AG04449 (cell line): Measurements from ENCODE around the gene ERBB2.
A peak's percentile ranks its signal among the peaks of the same experiment; 100 is the strongest.
"Not testable (repeated sequence)": the region's sequence is repeated elsewhere in the genome, so short reads cannot be mapped to it uniquely, and the experiment has no call there.

Source experiments
- CTCF ChIA-PET: fragments of 350-600 bp; formaldehyde crosslinking; extraction: SDS; loops from one replicate; lab custom pipeline; 2021; ENCODE audit warnings: antibody characterized with exemption; lab: Yijun Ruan, JAX
- POLR2A ChIA-PET: fragments of 400-600, 350-600 bp; formaldehyde crosslinking; extraction: SDS; loops from one replicate; lab custom pipeline; 2020; ENCODE audit warnings: antibody characterized with exemption, inconsistent platforms; lab: Yijun Ruan, JAX
- DNase-seq: peaks from one replicate; pipeline ENCODE4 v3.0.0-alpha.2; 2010; ENCODE audit warnings: low read depth, low spot score
- H3K4me3 ChIP-seq: 2 replicates; pipeline ENCODE4 v1.5.1; 2011; ENCODE audit warnings: low read depth, mild to moderate bottlenecking, control low read depth, low read length
- CTCF ChIP-seq: IDR thresholded peaks from one replicate; pipeline ENCODE4 v1.5.1; 2011; ENCODE audit warnings: mild to moderate bottlenecking, moderate library complexity, low read length, control low read depth, inconsistent platforms; ENCODE audit not compliant: insufficient read depth; ENCODE audit errors: missing control alignments

ERBB2 gene

DNA sequence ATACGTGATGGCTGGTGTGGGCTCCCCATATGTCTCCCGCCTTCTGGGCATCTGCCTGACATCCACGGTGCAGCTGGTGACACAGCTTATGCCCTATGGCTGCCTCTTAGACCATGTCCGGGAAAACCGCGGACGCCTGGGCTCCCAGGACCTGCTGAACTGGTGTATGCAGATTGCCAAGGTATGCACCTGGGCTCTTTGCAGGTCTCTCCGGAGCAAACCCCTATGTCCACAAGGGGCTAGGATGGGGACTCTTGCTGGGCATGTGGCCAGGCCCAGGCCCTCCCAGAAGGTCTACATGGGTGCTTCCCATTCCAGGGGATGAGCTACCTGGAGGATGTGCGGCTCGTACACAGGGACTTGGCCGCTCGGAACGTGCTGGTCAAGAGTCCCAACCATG is 24.9 kb downstream of the ERBB2 start:
- ChIA-PET CTCF (no interaction called here), POLR2A (no interaction called here)
- no peak for DNase-seq
- no peak overlapping the region for H3K4me3 ChIP-seq
- TF ChIP-seq CTCF: no peak

DNA sequence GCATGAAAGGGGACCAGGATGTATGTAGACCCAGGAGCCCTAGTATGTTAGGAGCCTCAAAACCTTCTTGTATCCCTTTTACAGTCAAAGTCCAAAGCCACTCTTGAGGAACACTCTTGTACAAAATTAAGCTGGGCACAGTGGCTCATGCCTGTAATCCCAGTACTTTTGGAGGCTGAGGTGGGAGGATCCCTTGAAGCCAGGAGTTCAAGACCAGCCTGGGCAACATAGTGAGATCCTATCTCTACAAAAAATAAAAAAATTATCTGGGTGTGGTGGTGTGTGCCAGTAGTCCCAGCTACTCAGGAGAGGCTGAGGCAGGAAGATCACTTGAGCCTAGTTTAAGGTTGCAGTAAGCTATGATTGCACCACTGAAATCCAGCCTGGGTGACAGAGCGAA is 26.1 kb downstream of the ERBB2 start:
- DNase-seq, POLR2A ChIA-PET, H3K4me3 ChIP-seq: not testable (repeated sequence)
- CTCF ChIA-PET: interaction anchor here (1.0 to 1.5 kb wide), 2 partner anchors 23 to 107 kb away, joined by 3 read pairs; no protein-coding TSS in a partner anchor

GRCh38 chr17:39726617-39727016 is 26.8 kb downstream of the ERBB2 start:
- ChIA-PET CTCF (interaction anchor here (1.0 to 1.5 kb wide), 2 partner anchors 24 to 108 kb away, joined by 3 read pairs; no protein-coding TSS in a partner anchor), POLR2A (no interaction called here)
- no peak overlapping the region for H3K4me3 ChIP-seq
- no peak for TF ChIP-seq CTCF
- no peak for DNase-seq

DNA sequence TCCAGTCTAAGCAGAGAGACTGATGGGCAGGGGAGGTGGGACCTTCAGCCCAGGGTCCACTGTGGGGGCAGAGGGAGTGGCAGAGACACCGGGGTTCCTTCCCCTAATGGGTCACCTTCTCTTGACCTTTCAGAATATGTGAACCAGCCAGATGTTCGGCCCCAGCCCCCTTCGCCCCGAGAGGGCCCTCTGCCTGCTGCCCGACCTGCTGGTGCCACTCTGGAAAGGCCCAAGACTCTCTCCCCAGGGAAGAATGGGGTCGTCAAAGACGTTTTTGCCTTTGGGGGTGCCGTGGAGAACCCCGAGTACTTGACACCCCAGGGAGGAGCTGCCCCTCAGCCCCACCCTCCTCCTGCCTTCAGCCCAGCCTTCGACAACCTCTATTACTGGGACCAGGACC is 27.7 kb downstream of the ERBB2 start:
- H3K4me3 ChIP-seq: no peak overlapping the region
- TF ChIP-seq CTCF: no peak
- POLR2A ChIA-PET: no interaction called here
- CTCF ChIA-PET: interaction anchor here (3.3 to 7.0 kb wide), 4 partner anchors 7 to 105 kb away, joined by 17 to 51 read pairs (median 48); partner anchors contain the start of gene ERBB2
- no peak for DNase-seq

GRCh38 chr17:39729280-39729851 is 29.5 kb downstream of the ERBB2 start:
- peak overlapping the region; percentile 76 for H3K4me3 ChIP-seq
- DNase-seq: no peak
- POLR2A ChIA-PET: interaction anchor here (0.6 to 2.4 kb wide), 6 partner anchors 7 to 552 kb away, joined by 3 to 13 read pairs (median 4); partner anchors contain the start of genes ERBB2 and PGAP3
- TF ChIP-seq CTCF: no peak
- CTCF ChIA-PET: interaction anchor here (0.6 to 7.0 kb wide), 24 partner anchors 9 to 1937 kb away, joined by 3 to 51 read pairs (median 5); partner anchors contain the start of genes ERBB2 and PSMD3

- TF ChIP-seq CTCF: peak; percentile 84
- no peak for DNase-seq
- POLR2A ChIA-PET: interaction anchor here (0.6 to 2.4 kb wide), 5 partner anchors 8 to 551 kb away, joined by 3 to 13 read pairs (median 4); partner anchors contain the start of genes ERBB2 and PGAP3
Measured at GRCh38 chr17:39730095-39730921, 30.4 kb downstream of the ERBB2 start, which contains the start of gene MIEN1. MIEN1 (minus strand) TSS chr17:39730532; CDS start chr17:39730495, 37 bp downstream.

More at GRCh38 chr17:39730095-39730921, 30.4 kb downstream of the ERBB2 start, which contains the start of gene MIEN1:
- CTCF ChIA-PET: interaction anchor here (0.6 to 7.0 kb wide), 29 partner anchors 9 to 1936 kb away, joined by 3 to 51 read pairs (median 5); partner anchors contain the start of genes ERBB2 and PSMD3
- H3K4me3 ChIP-seq: peak within 1 kb of the TSS; percentile 76
